Endometrial microvascular endothelial cells (primary cell): ENCODE data around the gene DRD4. TPM values are rescaled to one million over a fixed set of nuclear protein-coding genes. Genes with fewer than 3 reads are reported as not detected.
"Not testable (repeated sequence)": the region's sequence is repeated elsewhere in the genome, so short reads cannot be mapped to it uniquely, and the experiment has no call there.

Experiments used
- in situ Hi-C: cut with HindIII; loops from 2 replicates; pipeline ENCODE4 v1.10.0; 2017; ENCODE audit warnings: low sequenced_read_pairs, low pct_unique_long_range_greater_than_20kb; ENCODE audit errors: inconsistent ontology term
- total RNA-seq: library from RNA; depleted of rRNA; stranded (reverse); fragments of >200 nt; gene quantifications from one replicate; pipeline ENCODE4 v1.2.3, GENCODE V29; 2015; ENCODE audit errors: inconsistent ontology term

The DRD4 gene
- total RNA-seq, 1 donor from 2014 or later: not detected

DNA sequence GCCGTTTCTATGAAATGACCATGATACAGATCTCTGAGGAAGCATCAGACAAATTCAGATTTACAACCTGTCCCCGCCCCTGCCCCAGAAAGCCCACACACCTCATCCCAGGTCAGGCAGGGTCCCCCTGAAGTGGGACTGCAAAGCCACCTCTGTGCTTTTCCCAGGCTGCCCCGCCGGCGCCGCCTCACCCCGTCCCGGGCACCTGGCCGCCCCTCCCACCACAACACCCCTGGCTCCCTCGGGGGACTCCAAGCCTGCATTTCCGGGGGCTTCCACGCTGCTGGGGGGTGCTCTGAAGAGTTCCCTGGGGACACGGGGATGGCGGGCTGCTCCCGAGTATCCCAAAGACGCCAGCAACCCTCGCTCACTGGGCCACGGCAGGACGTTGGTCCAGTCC is 23.2 kb downstream of the DRD4 start:
- in situ Hi-C loops: no loop called here

DNA sequence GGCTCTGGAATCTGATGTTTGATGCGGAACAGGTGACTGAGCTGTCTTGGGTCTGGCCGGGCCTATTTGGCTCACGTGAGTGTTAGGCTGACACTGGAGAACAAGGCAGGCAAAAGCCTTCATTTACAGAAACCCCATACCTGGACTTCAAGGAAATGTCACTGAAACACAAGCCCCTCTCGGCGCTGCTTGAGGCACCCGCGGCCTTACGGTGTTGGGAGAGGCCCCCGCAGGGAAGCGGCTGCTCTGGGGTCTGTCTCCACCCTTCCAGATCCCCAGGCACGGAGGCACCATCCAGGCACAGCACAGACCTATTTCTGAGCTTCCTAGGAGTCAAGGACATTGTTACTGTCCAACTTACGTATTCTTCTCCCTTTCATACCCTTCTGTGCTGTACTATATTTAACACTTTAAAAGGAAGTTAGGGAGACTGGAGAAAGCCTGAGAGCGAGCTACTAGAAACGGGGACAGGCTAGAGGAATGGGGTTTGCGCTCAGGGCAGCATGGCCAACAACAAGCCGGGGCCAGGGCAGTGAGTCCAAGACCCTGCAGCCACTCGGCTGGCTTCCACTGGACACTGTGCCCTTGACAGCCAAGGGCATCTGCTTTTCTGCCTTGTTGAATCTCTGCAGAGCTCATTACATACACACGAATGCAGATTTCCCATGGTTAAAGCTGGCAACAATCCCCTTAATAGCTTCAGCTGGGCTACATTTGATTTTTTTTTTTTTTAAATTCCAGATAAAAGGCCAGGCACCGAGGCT is 23.8 kb downstream of the DRD4 start:
- in situ Hi-C loops: no loop called here

GRCh38 chr11:662689-663274 is 25.7 kb downstream of the DRD4 start:
- in situ Hi-C loops: no loop called here

DNA sequence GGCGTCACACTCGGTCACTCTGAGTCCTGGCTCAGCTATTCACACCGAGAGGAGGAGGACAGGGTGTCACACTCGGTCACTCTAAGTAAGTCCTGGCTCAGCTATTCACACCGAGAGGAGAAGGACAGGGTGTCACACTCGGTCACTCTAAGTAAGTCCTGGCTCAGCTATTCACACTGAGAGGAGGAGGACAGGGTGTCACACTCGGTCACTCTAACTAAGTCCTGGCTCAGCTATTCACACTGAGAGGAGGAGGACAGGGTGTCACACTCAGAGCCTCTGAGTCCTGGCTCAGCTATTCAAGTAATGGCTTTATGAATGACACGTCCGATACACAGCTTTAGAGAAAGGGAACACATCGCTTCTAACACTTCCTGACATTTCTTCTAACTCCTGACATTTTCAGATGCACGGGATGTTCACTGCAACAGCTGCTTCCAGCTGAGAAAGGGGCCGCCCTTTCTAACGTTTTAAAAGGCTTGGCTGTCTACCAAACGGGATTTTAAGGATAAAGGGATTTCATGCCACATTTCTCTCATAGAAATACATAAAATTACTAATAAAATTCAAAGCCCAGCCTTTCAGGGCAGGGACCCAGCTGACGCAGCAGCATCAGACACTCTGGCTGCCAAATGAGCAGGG is 28.1 kb downstream of the DRD4 start:
- in situ Hi-C loops: no loop called here

- in situ Hi-C loops: no loop called here
These were observed 28.7 kb downstream of the DRD4 start for GRCh38 chr11:665704-666281.

GRCh38 chr11:673866-674265 is 36.8 kb downstream of the DRD4 start:
- in situ Hi-C loops: no loop called here

DNA sequence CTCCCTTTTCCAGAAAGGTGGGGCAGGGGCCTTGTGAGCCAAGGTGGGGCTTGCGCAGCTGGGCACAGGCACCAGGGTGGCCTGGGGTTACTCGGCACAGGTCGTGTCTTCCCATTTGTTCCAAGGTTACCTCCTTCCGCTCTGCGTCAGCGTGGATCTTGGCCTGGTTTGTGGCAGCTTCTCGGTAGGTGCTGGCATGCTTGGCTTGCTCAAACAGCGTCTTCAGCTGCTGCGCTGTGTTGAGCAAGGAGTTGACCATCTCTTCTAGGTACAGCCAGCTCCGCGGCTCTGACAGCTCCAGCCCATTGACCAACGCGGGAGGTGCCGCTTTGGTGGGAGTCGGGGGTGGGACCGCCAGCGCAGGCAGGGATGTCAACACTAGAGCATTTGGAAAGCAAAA is 37.3 kb downstream of the DRD4 start:
- in situ Hi-C loops: no loop called here

- in situ Hi-C loops: no loop called here
These were observed 41.2 kb downstream of the DRD4 start for GRCh38 chr11:678297-678696.

DNA sequence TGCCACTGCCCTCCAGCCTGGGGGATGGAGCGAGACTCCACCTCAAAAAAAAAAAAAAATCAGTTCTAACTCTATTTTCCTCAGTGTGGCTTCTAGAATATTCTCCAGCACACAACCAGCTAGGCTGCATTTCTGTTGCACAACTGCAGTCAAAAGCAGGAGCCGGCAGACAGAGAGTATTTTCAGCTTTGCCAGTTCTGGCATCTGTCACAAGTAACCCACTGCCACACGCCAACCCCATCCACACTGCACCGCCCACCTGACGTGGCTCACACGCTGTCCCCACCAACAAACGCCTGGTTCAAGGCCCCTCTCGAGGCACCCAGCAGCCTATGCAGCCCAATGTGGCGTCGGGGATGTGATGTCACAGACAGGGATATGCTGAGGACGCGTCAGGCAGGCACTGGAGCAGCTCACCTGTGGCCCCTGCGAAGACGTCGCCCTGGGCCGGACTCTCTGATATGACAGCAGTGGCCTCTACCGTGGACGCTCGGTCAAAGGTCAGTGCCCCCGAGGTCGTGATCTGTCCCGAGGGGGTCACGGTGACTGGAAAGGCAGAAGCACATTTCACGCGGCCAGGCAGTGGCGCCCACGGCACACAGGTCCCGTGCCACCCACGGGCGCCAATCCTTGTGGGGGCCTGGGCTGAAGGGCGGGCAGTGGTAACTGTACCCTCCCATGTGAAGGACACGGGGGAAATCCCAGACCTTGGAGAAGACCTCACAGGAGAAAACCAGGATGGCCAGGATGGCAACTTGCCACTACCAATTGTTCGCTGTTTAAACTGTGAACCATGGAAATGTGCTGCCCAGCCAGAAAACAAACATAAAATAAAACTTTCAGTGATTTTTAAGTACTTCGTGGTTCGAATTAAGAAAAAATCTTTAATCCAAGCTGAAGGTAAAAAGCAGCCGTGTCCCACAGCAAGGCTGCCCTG is 42.5 kb downstream of the DRD4 start:
- in situ Hi-C loops: no loop called here

DNA sequence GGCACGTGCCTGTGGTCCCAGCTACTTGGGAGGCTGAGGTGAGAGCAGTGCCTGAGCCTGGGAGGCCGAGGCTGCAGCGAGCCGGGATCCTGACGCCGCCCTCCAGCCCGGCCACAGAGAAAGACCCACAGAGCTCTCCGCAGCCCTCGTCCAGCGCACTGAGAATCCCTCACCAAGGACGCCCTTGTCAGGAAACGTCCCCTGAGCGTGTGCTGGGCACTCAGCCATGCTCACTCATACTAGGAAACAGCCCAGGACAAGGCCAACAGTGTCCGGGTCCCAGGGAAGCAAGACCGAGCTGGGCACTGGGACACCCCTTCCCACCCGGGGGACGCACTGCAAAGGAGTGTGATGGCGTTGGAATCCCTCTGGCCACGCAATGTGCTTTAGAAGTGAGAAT is 43.4 kb downstream of the DRD4 start:
- in situ Hi-C loops: no loop called here

- in situ Hi-C loops: no loop called here
These were observed 43.9 kb downstream of the DRD4 start for GRCh38 chr11:680970-681369.

DNA sequence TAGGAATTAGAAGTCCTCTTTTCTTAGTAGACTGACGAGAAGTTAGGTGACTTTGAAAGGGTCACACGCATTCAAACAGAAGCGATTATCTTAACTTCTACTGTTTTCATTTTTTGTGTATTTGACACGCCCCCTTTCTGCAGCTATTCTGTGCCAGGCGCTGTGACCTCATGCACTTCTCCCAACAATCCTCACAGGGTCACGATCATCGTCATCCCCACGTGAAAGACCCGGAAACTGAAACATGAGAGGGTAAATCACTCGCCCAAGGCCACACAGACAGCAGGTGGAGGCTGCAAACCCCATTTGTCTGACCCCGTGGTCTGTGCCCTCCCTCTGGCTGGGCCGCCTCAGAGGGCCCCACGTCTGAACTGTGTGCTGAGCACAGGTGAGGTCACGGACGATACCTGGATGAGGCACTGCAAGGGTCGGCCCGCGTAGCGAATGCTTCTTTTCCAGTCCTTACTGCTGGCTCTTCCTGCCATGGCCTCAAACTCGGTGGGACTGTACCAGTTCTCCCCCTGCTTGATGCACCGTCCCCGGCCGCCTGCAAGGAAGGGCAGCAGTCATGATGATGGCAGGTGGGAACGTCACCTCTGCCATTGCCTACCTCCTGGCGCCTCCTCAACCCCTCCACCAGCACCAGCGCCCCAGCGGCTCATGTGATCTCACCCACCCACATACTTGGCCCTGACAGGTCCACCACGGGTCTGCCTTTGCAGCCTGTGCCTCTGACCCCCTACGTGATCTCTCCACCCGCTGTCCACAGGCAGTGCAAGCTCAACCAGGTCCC is 49.6 kb downstream of the DRD4 start:
- in situ Hi-C loops: no loop called here

- in situ Hi-C loops: no loop called here
These were observed 50.7 kb downstream of the DRD4 start for GRCh38 chr11:687751-688150.

DNA sequence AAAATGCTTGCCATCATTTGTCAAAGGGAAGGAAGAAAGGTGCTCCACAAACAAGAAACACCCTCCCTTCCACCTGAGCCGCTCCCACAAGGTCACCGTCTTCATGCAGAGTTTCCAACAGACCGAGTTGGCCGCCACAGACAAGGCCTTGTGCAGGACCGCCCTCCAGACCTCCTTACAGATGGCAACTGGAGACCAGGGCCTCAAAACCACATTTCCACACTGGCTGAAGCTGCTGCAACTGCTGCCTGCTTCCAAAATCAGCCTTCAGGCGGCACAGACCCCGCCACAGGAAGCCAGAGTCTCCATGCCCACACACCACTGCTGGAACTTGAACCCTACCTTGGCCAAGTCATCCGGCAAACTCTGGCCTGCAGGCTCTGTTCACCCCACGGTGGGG is 51.6 kb downstream of the DRD4 start:
- in situ Hi-C loops: no loop called here

GRCh38 chr11:689625-690024 is 52.6 kb downstream of the DRD4 start:
- in situ Hi-C loops: no loop called here

- in situ Hi-C loops: not testable (repeated sequence)
These were observed 53.2 kb downstream of the DRD4 start for GRCh38 chr11:690244-690643.
